ENCODE measurements around the gene ERG. TPM values are rescaled to one million over a fixed set of nuclear protein-coding genes. Genes with fewer than 3 reads are reported as not detected.

ERG gene
- total and polyA plus RNA-seq, 2 donors (not counting 1 experiment from before 2014, with no cell fraction given), result under 0.01 TPM; not detected in 1

DNA sequence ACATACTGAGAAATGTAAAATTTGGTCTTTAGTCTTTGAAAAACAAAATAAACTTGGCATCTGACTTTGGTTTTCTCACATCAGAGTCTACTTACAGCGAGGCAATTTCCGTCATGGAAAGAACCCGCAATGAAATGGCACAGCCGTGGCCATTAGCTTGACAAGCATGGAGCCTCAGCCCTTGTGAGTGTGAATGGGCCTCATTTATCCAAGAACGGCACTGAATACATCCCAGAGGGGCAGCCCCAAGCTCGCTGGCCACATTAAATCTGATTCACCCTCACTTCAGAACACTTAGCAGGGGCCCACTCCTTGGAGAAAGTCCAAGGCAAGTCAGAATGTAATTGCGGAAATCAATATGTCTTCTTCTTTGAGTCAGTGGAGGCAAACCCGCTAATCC is 64.8 kb downstream of the ERG start:
- Histone ChIP-seq H3K9me3 (ENCODE audit: control insufficient read depth, insufficient read depth, low read depth, low read length) (no peaks in the 10 kb centered on the region), H3K27ac (ENCODE audit: insufficient read depth, low read length) (no peak overlapping the region), H3K36me3 (ENCODE audit: control insufficient read depth, insufficient read depth, low read length) (no peaks in the 10 kb centered on the region), H2AFZ (ENCODE audit: low read length) (no peak overlapping the region), H3K4me1 (ENCODE audit: control insufficient read depth, extremely low read depth, insufficient read depth, low read length) (no peaks in the 10 kb centered on the region), H3K79me2 (ENCODE audit: control insufficient read depth, insufficient read depth, low read length) (no peaks in the 10 kb centered on the region), H3K27me3 (ENCODE audit: control insufficient read depth, insufficient read depth, low read length) (no peaks in the 10 kb centered on the region), H3K4me3 (replicated peaks in 1 of 4; ENCODE audit: control extremely low read depth in 1 of 4, insufficient read depth in 1 of 4, low read depth in 3 of 4, low read length in 4 of 4) (no peak overlapping the region), H4K20me1 (ENCODE audit: control insufficient read depth, extremely low read depth, insufficient read depth, low read length) (no peaks in the 10 kb centered on the region), H3K9ac (ENCODE audit: insufficient read depth, low read length) (no peak overlapping the region), H3K4me2 (ENCODE audit: extremely low read depth, insufficient read depth, low read length) (no peak overlapping the region)
- peak in 1 of 2 donors; percentile 49 for DNase-seq (ENCODE audit: low read depth in 2 of 2)
- no peak for TF ChIP-seq EZH2 (IDR thresholded peaks at IDR 0.05; ENCODE audit: low read length, missing control alignments)
- TF ChIP-seq, protein P1, sequence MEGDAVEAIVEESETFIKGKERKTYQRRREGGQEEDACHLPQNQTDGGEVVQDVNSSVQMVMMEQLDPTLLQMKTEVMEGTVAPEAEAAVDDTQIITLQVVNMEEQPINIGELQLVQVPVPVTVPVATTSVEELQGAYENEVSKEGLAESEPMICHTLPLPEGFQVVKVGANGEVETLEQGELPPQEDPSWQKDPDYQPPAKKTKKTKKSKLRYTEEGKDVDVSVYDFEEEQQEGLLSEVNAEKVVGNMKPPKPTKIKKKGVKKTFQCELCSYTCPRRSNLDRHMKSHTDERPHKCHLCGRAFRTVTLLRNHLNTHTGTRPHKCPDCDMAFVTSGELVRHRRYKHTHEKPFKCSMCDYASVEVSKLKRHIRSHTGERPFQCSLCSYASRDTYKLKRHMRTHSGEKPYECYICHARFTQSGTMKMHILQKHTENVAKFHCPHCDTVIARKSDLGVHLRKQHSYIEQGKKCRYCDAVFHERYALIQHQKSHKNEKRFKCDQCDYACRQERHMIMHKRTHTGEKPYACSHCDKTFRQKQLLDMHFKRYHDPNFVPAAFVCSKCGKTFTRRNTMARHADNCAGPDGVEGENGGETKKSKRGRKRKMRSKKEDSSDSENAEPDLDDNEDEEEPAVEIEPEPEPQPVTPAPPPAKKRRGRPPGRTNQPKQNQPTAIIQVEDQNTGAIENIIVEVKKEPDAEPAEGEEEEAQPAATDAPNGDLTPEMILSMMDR (conservative IDR thresholded peaks at IDR 0.05 in 1 of 2, IDR thresholded peaks at IDR 0.05 in 1 of 2; ENCODE audit: low read depth in 1 of 2, low read length in 2 of 2), result no peak

DNA sequence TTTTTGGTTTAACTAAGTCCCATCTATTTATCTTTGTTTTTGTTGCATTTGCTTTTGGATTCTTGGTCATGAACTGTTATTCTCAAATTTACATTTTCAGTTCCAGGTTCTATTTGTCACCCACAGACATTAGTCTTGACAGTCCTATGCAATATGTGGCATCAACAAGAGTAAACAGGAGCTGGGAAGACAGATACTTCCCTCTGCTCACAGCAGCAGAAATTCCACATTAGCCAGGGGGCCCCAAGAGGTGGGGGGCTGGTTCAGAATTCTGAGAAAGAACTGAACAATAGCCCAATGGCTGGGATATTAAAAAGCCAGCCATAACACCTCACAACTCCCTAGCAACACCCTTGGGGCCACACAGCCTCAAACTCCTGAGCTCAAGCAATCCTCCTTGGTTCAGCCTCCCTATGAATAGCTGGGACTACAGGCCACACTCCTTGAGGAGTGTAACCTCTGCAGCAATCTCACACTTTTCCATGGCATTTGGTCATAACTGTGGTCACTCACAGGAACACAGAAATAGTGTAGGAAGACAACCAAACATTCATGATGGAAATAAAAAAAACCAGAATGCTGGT is 67.8 kb downstream of the ERG start:
- H3K27ac ChIP-seq (ENCODE audit: insufficient read depth, low read length), result no peak overlapping the region
- H3K9me3 ChIP-seq (ENCODE audit: control insufficient read depth, insufficient read depth, low read depth, low read length), result no peaks in the 10 kb centered on the region
- no peaks in the 10 kb centered on the region for H3K79me2 ChIP-seq (ENCODE audit: control insufficient read depth, insufficient read depth, low read length)
- no peak overlapping the region for H2AFZ ChIP-seq (ENCODE audit: low read length)
- H3K4me3 ChIP-seq (replicated peaks in 1 of 4; ENCODE audit: control extremely low read depth in 1 of 4, insufficient read depth in 1 of 4, low read depth in 3 of 4, low read length in 4 of 4), result no peak overlapping the region
- no peaks in the 10 kb centered on the region for H3K36me3 ChIP-seq (ENCODE audit: control insufficient read depth, insufficient read depth, low read length)
- H3K27me3 ChIP-seq (ENCODE audit: control insufficient read depth, insufficient read depth, low read length), result no peaks in the 10 kb centered on the region
- no peak overlapping the region for H3K9ac ChIP-seq (ENCODE audit: insufficient read depth, low read length)
- no peak overlapping the region for H3K4me2 ChIP-seq (ENCODE audit: extremely low read depth, insufficient read depth, low read length)
- no peaks in the 10 kb centered on the region for H3K4me1 ChIP-seq (ENCODE audit: control insufficient read depth, extremely low read depth, insufficient read depth, low read length)
- no peaks in the 10 kb centered on the region for H4K20me1 ChIP-seq (ENCODE audit: control insufficient read depth, extremely low read depth, insufficient read depth, low read length)
- no peak for DNase-seq (ENCODE audit: low read depth in 2 of 2)
- no peak for TF ChIP-seq EZH2 (IDR thresholded peaks at IDR 0.05; ENCODE audit: low read length, missing control alignments)
- TF ChIP-seq, protein P1 (conservative IDR thresholded peaks at IDR 0.05 in 1 of 2, IDR thresholded peaks at IDR 0.05 in 1 of 2; ENCODE audit: low read depth in 1 of 2, low read length in 2 of 2), result no peak

DNA sequence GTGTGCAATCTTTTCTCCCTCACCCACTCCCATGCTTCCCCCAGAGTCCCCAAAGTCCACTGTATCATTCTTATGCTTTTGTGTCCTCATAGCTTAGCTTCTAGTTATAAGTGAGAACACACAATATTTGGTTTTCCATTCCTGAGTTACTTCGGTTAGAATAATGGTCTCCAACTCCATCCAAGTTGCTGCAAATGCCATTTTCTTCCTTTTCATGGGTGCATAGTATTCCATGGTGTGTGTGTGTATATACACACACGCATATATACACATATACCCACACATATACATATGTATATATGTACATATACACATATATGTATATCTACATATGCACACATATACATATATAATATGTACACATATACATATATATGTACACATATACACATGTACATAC is 69.3 kb downstream of the ERG start:
- Histone ChIP-seq H3K27me3 (ENCODE audit: control insufficient read depth, insufficient read depth, low read length) (no peaks in the 10 kb centered on the region), H3K4me1 (ENCODE audit: control insufficient read depth, extremely low read depth, insufficient read depth, low read length) (no peaks in the 10 kb centered on the region), H3K9me3 (ENCODE audit: control insufficient read depth, insufficient read depth, low read depth, low read length) (no peaks in the 10 kb centered on the region), H3K4me2 (ENCODE audit: extremely low read depth, insufficient read depth, low read length) (no peak overlapping the region), H3K79me2 (ENCODE audit: control insufficient read depth, insufficient read depth, low read length) (no peaks in the 10 kb centered on the region), H4K20me1 (ENCODE audit: control insufficient read depth, extremely low read depth, insufficient read depth, low read length) (no peaks in the 10 kb centered on the region), H2AFZ (ENCODE audit: low read length) (no peak overlapping the region), H3K9ac (ENCODE audit: insufficient read depth, low read length) (no peak overlapping the region), H3K4me3 (replicated peaks in 1 of 4; ENCODE audit: control extremely low read depth in 1 of 4, insufficient read depth in 1 of 4, low read depth in 3 of 4, low read length in 4 of 4) (no peak overlapping the region), H3K27ac (ENCODE audit: insufficient read depth, low read length) (no peak overlapping the region), H3K36me3 (ENCODE audit: control insufficient read depth, insufficient read depth, low read length) (no peaks in the 10 kb centered on the region)
- TF ChIP-seq EZH2 (IDR thresholded peaks at IDR 0.05; ENCODE audit: low read length, missing control alignments), result no peak
- DNase-seq (ENCODE audit: low read depth in 2 of 2), result no peak

Data from fibroblast of lung (primary cell).